CD14-positive monocyte (primary cell): ENCODE results near the gene SPATS2. TPM values are rescaled to one million over a fixed set of nuclear protein-coding genes. Genes with fewer than 3 reads are reported as not detected.

ENCODE experiments used
- DNase-seq, 3 donors: peaks; one replicate each; pipeline ENCODE4 v3.0.0-alpha.2; 2011 to 2022
- H2AFZ ChIP-seq: 2 replicates; pipeline ENCODE4 v1.6.0; 2012; ENCODE audit warnings: mild to moderate bottlenecking, low read depth, low read length, inconsistent platforms; ENCODE audit not compliant: insufficient read depth, poor library complexity, severe bottlenecking
- H3K27ac ChIP-seq, 2 donors: 1 replicate in 1 of 2; 2 replicates in 1 of 2; pipeline ENCODE4 v1.5.1; 2012 to 2013; ENCODE audit warnings: low read length in 2 of 2, control low read depth in 1 of 2, inconsistent platforms in 1 of 2, low read depth in 1 of 2, mild to moderate bottlenecking in 1 of 2
- H3K27me3 ChIP-seq, 2 donors: one replicate each; pipeline versions ENCODE4 v1.6.0 to v1.6.1; 2011 to 2013; ENCODE audit warnings: low read length in 2 of 2; ENCODE audit not compliant: control insufficient read depth in 2 of 2, insufficient read depth in 2 of 2
- H3K36me3 ChIP-seq, 2 donors: replicated peaks in 1 of 2; 1 replicate in 1 of 2; 2 replicates in 1 of 2; pipeline versions ENCODE4 v1.5.1 to v1.6.1; 2012 to 2013; ENCODE audit warnings: low read length in 2 of 2, control low read depth in 1 of 2, inconsistent platforms in 1 of 2, mild to moderate bottlenecking in 1 of 2; ENCODE audit not compliant: insufficient read depth in 2 of 2, control insufficient read depth in 1 of 2
- H3K4me1 ChIP-seq, 2 donors: 1 replicate in 1 of 2; 2 replicates in 1 of 2; pipeline versions ENCODE4 v1.5.1 to v1.6.1; 2012 to 2013; ENCODE audit warnings: low read length in 2 of 2, control low read depth in 1 of 2, inconsistent platforms in 1 of 2, mild to moderate bottlenecking in 1 of 2, moderate library complexity in 1 of 2; ENCODE audit not compliant: insufficient read depth in 2 of 2, control insufficient read depth in 1 of 2
- H3K4me2 ChIP-seq: replicated peaks from 2 replicates; pipeline ENCODE3; 2012; ENCODE audit warnings: low read length, moderate library complexity, mild to moderate bottlenecking; ENCODE audit not compliant: poor library complexity, severe bottlenecking; ENCODE audit errors: extremely low read depth
- H3K4me3 ChIP-seq, 3 experiments: fragments of 200-600 bp in 1 of 3; sonication (generic) in 1 of 3; replicated peaks in 1 of 3; 1 replicate in 2 of 3; 2 replicates in 1 of 3; pipeline ENCODE4 v1.5.1; 2011 to 2013; ENCODE audit warnings: low read length in 3 of 3, mild to moderate bottlenecking in 3 of 3, control low read depth in 2 of 3, low read depth in 2 of 3, inconsistent platforms in 1 of 3, moderate library complexity in 1 of 3
- H3K79me2 ChIP-seq: 2 replicates; pipeline ENCODE4 v1.6.0; 2012; ENCODE audit warnings: mild to moderate bottlenecking, control low read depth, inconsistent platforms, low read length, moderate library complexity; ENCODE audit not compliant: insufficient read depth
- H3K9ac ChIP-seq: 2 replicates; pipeline ENCODE4 v1.6.0; 2017; ENCODE audit warnings: low read length, mild to moderate bottlenecking; ENCODE audit not compliant: insufficient read depth, poor library complexity, severe bottlenecking
- H3K9me3 ChIP-seq, 2 donors: replicated peaks in 1 of 2; 1 replicate in 1 of 2; 2 replicates in 1 of 2; pipeline versions ENCODE4 v1.5.1 to v1.6.1; 2012 to 2013; ENCODE audit warnings: low read length in 2 of 2, control low read depth in 1 of 2; ENCODE audit not compliant: control insufficient read depth in 1 of 2, insufficient read depth in 1 of 2
- H4K20me1 ChIP-seq: 2 replicates; pipeline ENCODE4 v1.6.0; 2012; ENCODE audit warnings: mild to moderate bottlenecking, low read length, control low read depth, moderate library complexity; ENCODE audit not compliant: insufficient read depth
- H3K27ac Mint-ChIP-seq, 7 donors: one replicate each; pipeline ENCODE4 v1.8.0; 2020; ENCODE audit warnings: mild to moderate bottlenecking in 7 of 7, mixed read lengths in 7 of 7, moderate library complexity in 6 of 7, inconsistent platforms in 2 of 7
- H3K27me3 Mint-ChIP-seq, 3 donors: one replicate each; pipeline ENCODE4 v1.8.0; 2021 to 2022; ENCODE audit warnings: low read depth in 3 of 3, mild to moderate bottlenecking in 3 of 3, mixed read lengths in 3 of 3, moderate library complexity in 3 of 3, inconsistent platforms in 1 of 3
- H3K36me3 Mint-ChIP-seq, 2 donors: one replicate each; pipeline ENCODE4 v1.8.0; 2020; ENCODE audit warnings: mixed read lengths in 2 of 2, inconsistent platforms in 1 of 2, mild to moderate bottlenecking in 1 of 2
- H3K4me1 Mint-ChIP-seq: one replicate; pipeline ENCODE4 v1.8.0; 2020; ENCODE audit warnings: mild to moderate bottlenecking, mixed read lengths
- H3K4me3 Mint-ChIP-seq, 2 donors: one replicate each; pipeline ENCODE4 v1.8.0; 2020; ENCODE audit warnings: mild to moderate bottlenecking in 2 of 2, mixed read lengths in 2 of 2, moderate library complexity in 1 of 2
- H3K9me3 Mint-ChIP-seq, 7 donors: one replicate each; pipeline ENCODE4 v1.8.0; 2020 to 2022; ENCODE audit warnings: mixed read lengths in 7 of 7, mild to moderate bottlenecking in 6 of 7, moderate library complexity in 6 of 7, inconsistent platforms in 2 of 7
- WGBS: methylation state at CpG from one replicate; pipeline ENCODE4 v1.1.5; 2013; ENCODE audit warnings: missing lambda C conversion rate; ENCODE audit not compliant: insufficient coverage; 5-methylcytosine and 5-hydroxymethylcytosine counted together
- intact Hi-C, 2 donors: fragments of 100-400 bp; cut with micrococcal nuclease; formaldehyde crosslinking; loops; one replicate each; pipeline versions ENCODE4 v1.15.0 to v1.15.1; 2023
- polyA plus RNA-seq, 3 donors: library from polyadenylated mRNA; depleted of rRNA in 1 of 3; unstranded in 2 of 3; stranded (reverse) in 1 of 3; fragments of 300-500 nt in 2 of 3; fragments of >200 nt in 1 of 3; fragmentation: Illumina TruSeq in 2 of 3; gene quantifications; 1 replicate in 2 of 3; 2 replicates in 1 of 3; pipeline ENCODE4 v1.2.3, GENCODE V29; 2012 to 2021
- TF ChIP-seq, protein P1 (sequence below): fragments of 200-600 bp; IDR thresholded peaks from one replicate; pipeline ENCODE4 v1.8.0; 2022; ENCODE audit warnings: antibody characterized with exemption, mild to moderate bottlenecking

Gene SPATS2
- polyA plus RNA-seq, 3 donors, result 1.1 to 3.2 (median 1.8) TPM

DNA sequence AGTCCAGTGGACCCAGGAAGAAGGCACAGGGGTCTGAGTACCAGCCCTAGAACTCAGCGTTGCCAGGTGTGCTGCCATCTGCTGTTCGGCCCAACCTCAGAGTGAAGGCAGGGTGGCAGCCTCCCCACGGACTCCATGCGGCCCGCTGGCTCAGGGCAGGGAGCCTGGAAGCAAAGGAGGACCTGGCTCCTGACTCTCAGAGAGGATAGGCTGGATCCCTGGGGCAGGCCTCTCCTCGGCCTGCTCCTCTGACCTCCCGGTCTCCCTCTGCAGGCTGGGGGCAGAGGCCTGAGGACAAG lies 190.6 kb downstream of the SPATS2 start:
- peaks cover 1 to 7% (median 2%) of the 10 kb centered on the region in 3 donors for H3K27me3 Mint-ChIP-seq
- H3K27ac Mint-ChIP-seq, result no peak overlapping the region
- no peak overlapping the region for H3K4me3 ChIP-seq
- no peak overlapping the region for H3K9ac ChIP-seq
- H3K4me1 Mint-ChIP-seq, result no peaks in the 10 kb centered on the region
- no peaks in the 10 kb centered on the region for H3K9me3 ChIP-seq
- H3K4me3 Mint-ChIP-seq, result no peak overlapping the region
- H3K4me1 ChIP-seq, result no peaks in the 10 kb centered on the region
- H3K27ac ChIP-seq, result no peak overlapping the region
- H2AFZ ChIP-seq, result no peak overlapping the region
- H3K9me3 Mint-ChIP-seq, result no peaks in the 10 kb centered on the region
- peaks cover 57 to 67% of the 10 kb centered on the region in 2 donors for H3K36me3 Mint-ChIP-seq
- H3K4me2 ChIP-seq, result no peak overlapping the region
- peaks cover 67 to 74% of the 10 kb centered on the region in 2 donors for H3K36me3 ChIP-seq
- DNase-seq, result no peak
- H3K79me2 ChIP-seq, result no peaks in the 10 kb centered on the region
- WGBS, result 90% methylated on average over 5 of the region's 7 CpGs
- H3K27me3 ChIP-seq, result peaks cover 0 to 3% of the 10 kb centered on the region in 2 donors
- H4K20me1 ChIP-seq, result no peaks in the 10 kb centered on the region
- TF ChIP-seq, protein P1, sequence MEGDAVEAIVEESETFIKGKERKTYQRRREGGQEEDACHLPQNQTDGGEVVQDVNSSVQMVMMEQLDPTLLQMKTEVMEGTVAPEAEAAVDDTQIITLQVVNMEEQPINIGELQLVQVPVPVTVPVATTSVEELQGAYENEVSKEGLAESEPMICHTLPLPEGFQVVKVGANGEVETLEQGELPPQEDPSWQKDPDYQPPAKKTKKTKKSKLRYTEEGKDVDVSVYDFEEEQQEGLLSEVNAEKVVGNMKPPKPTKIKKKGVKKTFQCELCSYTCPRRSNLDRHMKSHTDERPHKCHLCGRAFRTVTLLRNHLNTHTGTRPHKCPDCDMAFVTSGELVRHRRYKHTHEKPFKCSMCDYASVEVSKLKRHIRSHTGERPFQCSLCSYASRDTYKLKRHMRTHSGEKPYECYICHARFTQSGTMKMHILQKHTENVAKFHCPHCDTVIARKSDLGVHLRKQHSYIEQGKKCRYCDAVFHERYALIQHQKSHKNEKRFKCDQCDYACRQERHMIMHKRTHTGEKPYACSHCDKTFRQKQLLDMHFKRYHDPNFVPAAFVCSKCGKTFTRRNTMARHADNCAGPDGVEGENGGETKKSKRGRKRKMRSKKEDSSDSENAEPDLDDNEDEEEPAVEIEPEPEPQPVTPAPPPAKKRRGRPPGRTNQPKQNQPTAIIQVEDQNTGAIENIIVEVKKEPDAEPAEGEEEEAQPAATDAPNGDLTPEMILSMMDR, result no peak
- intact Hi-C loops, result no loop called here

DNA sequence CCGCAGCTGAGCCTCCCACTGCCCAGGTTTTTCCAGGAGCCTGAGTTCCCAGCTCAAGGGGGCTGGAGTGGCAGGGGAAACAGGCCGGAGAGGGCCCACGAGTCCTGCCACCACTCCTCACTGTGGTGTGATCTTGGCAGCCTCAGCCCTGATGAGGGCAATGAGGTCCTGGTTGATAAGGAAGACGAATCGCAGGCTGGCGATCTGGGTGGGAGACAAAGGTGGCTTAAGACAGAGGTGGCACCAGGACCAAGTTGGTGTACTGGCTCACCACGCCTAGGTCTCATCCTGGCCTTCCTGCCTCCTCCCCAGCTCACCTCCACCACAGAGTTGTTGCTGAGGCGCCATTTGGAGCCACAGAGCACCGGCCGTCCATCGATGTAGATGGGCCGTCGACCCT lies 191.3 kb downstream of the SPATS2 start:
- Histone ChIP-seq H3K27me3 (no peaks in the 10 kb centered on the region), H2AFZ (no peak overlapping the region), H3K4me1 (no peaks in the 10 kb centered on the region), H3K36me3 (peaks cover 73 to 81% of the 10 kb centered on the region in 2 donors), H3K79me2 (no peaks in the 10 kb centered on the region), H3K4me3 (no peak overlapping the region), H4K20me1 (no peaks in the 10 kb centered on the region), H3K9ac (no peak overlapping the region), H3K9me3 (no peaks in the 10 kb centered on the region), H3K27ac (no peak overlapping the region), H3K4me2 (no peak overlapping the region)
- no peak for DNase-seq
- WGBS, result 97% methylated on average over 8 of the region's 13 CpGs
- Mint-ChIP-seq H3K27me3 (peaks cover 0 to 4% (median 1%) of the 10 kb centered on the region in 3 donors), H3K36me3 (peaks cover 63 to 74% of the 10 kb centered on the region in 2 donors), H3K4me3 (no peak overlapping the region), H3K9me3 (no peaks in the 10 kb centered on the region), H3K4me1 (no peaks in the 10 kb centered on the region), H3K27ac (no peak overlapping the region)
- TF ChIP-seq, protein P1, result no peak
- intact Hi-C loops, result no loop called here
